ENCODE measurements around the gene POU4F3.

GRCh38 chr5:146368137-146368536 is 29.5 kb downstream of the POU4F3 start:
- TF ChIP-seq, protein P1, sequence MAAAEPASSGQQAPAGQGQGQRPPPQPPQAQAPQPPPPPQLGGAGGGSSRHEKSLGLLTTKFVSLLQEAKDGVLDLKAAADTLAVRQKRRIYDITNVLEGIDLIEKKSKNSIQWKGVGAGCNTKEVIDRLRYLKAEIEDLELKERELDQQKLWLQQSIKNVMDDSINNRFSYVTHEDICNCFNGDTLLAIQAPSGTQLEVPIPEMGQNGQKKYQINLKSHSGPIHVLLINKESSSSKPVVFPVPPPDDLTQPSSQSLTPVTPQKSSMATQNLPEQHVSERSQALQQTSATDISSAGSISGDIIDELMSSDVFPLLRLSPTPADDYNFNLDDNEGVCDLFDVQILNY (CRISPR knock-in tag; IDR thresholded peaks at IDR 0.05): no peak
- TF ChIP-seq, protein P2, sequence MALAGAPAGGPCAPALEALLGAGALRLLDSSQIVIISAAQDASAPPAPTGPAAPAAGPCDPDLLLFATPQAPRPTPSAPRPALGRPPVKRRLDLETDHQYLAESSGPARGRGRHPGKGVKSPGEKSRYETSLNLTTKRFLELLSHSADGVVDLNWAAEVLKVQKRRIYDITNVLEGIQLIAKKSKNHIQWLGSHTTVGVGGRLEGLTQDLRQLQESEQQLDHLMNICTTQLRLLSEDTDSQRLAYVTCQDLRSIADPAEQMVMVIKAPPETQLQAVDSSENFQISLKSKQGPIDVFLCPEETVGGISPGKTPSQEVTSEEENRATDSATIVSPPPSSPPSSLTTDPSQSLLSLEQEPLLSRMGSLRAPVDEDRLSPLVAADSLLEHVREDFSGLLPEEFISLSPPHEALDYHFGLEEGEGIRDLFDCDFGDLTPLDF (CRISPR knock-in tag; IDR thresholded peaks at IDR 0.05): no peak
- TF ChIP-seq, protein P3, sequence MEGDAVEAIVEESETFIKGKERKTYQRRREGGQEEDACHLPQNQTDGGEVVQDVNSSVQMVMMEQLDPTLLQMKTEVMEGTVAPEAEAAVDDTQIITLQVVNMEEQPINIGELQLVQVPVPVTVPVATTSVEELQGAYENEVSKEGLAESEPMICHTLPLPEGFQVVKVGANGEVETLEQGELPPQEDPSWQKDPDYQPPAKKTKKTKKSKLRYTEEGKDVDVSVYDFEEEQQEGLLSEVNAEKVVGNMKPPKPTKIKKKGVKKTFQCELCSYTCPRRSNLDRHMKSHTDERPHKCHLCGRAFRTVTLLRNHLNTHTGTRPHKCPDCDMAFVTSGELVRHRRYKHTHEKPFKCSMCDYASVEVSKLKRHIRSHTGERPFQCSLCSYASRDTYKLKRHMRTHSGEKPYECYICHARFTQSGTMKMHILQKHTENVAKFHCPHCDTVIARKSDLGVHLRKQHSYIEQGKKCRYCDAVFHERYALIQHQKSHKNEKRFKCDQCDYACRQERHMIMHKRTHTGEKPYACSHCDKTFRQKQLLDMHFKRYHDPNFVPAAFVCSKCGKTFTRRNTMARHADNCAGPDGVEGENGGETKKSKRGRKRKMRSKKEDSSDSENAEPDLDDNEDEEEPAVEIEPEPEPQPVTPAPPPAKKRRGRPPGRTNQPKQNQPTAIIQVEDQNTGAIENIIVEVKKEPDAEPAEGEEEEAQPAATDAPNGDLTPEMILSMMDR (IDR thresholded peaks at IDR 0.05): no peak
- TF ChIP-seq, protein P4, sequence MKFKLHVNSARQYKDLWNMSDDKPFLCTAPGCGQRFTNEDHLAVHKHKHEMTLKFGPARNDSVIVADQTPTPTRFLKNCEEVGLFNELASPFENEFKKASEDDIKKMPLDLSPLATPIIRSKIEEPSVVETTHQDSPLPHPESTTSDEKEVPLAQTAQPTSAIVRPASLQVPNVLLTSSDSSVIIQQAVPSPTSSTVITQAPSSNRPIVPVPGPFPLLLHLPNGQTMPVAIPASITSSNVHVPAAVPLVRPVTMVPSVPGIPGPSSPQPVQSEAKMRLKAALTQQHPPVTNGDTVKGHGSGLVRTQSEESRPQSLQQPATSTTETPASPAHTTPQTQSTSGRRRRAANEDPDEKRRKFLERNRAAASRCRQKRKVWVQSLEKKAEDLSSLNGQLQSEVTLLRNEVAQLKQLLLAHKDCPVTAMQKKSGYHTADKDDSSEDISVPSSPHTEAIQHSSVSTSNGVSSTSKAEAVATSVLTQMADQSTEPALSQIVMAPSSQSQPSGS (CRISPR knock-in tag; IDR thresholded peaks at IDR 0.05; ENCODE audit: borderline replicate concordance, low read depth): no peak
- TF ChIP-seq NR3C1 (CRISPR knock-in tag; conservative IDR thresholded peaks at IDR 0.05; ENCODE audit: low read depth) (no peak), USF2 (CRISPR knock-in tag; IDR thresholded peaks at IDR 0.05) (no peak)
- TF ChIP-seq, protein P5, sequence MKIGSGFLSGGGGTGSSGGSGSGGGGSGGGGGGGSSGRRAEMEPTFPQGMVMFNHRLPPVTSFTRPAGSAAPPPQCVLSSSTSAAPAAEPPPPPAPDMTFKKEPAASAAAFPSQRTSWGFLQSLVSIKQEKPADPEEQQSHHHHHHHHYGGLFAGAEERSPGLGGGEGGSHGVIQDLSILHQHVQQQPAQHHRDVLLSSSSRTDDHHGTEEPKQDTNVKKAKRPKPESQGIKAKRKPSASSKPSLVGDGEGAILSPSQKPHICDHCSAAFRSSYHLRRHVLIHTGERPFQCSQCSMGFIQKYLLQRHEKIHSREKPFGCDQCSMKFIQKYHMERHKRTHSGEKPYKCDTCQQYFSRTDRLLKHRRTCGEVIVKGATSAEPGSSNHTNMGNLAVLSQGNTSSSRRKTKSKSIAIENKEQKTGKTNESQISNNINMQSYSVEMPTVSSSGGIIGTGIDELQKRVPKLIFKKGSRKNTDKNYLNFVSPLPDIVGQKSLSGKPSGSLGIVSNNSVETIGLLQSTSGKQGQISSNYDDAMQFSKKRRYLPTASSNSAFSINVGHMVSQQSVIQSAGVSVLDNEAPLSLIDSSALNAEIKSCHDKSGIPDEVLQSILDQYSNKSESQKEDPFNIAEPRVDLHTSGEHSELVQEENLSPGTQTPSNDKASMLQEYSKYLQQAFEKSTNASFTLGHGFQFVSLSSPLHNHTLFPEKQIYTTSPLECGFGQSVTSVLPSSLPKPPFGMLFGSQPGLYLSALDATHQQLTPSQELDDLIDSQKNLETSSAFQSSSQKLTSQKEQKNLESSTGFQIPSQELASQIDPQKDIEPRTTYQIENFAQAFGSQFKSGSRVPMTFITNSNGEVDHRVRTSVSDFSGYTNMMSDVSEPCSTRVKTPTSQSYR (CRISPR knock-in tag; IDR thresholded peaks at IDR 0.05): no peak

Data from WTC11 (cell line).